Measurements from ENCODE around the gene NUFIP2.
"Not testable (repeated sequence)": the region's sequence is repeated elsewhere in the genome, so short reads cannot be mapped to it uniquely, and the experiment has no call there.

Gene NUFIP2, protein sequence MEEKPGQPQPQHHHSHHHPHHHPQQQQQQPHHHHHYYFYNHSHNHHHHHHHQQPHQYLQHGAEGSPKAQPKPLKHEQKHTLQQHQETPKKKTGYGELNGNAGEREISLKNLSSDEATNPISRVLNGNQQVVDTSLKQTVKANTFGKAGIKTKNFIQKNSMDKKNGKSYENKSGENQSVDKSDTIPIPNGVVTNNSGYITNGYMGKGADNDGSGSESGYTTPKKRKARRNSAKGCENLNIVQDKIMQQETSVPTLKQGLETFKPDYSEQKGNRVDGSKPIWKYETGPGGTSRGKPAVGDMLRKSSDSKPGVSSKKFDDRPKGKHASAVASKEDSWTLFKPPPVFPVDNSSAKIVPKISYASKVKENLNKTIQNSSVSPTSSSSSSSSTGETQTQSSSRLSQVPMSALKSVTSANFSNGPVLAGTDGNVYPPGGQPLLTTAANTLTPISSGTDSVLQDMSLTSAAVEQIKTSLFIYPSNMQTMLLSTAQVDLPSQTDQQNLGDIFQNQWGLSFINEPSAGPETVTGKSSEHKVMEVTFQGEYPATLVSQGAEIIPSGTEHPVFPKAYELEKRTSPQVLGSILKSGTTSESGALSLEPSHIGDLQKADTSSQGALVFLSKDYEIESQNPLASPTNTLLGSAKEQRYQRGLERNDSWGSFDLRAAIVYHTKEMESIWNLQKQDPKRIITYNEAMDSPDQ

DNA sequence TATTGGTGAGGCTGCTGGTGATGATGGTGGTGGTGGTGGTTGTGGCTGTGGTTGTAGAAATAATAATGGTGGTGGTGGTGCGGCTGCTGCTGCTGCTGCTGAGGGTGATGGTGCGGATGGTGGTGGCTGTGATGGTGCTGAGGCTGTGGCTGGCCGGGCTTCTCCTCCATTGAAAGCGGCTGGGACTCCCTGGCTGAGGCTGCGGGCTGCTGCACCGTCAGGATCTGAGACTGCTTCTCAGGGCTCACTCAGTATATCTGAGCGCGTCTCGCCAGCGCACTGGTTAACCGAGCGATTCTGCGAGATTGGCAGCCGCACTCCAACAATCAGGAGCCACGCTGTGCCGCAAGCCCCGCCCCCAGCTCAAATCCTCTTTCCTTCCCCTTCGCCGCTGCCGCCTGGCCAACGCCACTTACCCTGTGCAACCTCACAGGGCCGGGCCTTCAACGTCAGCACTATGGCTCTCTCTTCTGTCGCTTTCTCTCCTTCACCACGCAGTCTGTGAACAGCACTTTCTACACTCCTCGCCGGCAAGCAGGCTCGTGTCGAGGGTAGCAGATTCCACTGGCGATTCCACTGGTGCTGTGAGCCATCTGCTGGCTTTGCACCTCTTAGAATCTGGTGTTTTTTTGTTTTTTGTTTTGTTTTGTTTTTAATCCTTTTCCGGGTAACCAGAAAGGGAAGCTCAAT lies at the start of gene NUFIP2:
Gene NUFIP2, minus strand, starts transcription at position 259 of the 690 bp plus-strand sequence. Its CDS starts 89 bp downstream, at position 170.
- peak within 1 kb of the TSS; percentile 99 for H3K4me3 ChIP-seq (ENCODE audit: low read depth, low read length)
- ChIA-PET CTCF (interaction anchor here (0.6 to 1.5 kb wide), 4 partner anchors 54 to 149 kb away, joined by 4 to 6 read pairs (median 4); no protein-coding TSS in a partner anchor), POLR2A (interaction anchor here (0.6 to 1.5 kb wide), 28 partner anchors 9 to 1132 kb away, joined by 3 to 12 read pairs (median 4); partner anchors contain the start of genes MYO18A and TAOK1)
- TF ChIP-seq, protein P1, sequence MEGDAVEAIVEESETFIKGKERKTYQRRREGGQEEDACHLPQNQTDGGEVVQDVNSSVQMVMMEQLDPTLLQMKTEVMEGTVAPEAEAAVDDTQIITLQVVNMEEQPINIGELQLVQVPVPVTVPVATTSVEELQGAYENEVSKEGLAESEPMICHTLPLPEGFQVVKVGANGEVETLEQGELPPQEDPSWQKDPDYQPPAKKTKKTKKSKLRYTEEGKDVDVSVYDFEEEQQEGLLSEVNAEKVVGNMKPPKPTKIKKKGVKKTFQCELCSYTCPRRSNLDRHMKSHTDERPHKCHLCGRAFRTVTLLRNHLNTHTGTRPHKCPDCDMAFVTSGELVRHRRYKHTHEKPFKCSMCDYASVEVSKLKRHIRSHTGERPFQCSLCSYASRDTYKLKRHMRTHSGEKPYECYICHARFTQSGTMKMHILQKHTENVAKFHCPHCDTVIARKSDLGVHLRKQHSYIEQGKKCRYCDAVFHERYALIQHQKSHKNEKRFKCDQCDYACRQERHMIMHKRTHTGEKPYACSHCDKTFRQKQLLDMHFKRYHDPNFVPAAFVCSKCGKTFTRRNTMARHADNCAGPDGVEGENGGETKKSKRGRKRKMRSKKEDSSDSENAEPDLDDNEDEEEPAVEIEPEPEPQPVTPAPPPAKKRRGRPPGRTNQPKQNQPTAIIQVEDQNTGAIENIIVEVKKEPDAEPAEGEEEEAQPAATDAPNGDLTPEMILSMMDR (IDR thresholded peaks at IDR 0.05; ENCODE audit: insufficient read depth, low read length, missing control alignments), result no peak
- peak; percentile 83 for DNase-seq (ENCODE audit: low read depth, low spot score)

DNA sequence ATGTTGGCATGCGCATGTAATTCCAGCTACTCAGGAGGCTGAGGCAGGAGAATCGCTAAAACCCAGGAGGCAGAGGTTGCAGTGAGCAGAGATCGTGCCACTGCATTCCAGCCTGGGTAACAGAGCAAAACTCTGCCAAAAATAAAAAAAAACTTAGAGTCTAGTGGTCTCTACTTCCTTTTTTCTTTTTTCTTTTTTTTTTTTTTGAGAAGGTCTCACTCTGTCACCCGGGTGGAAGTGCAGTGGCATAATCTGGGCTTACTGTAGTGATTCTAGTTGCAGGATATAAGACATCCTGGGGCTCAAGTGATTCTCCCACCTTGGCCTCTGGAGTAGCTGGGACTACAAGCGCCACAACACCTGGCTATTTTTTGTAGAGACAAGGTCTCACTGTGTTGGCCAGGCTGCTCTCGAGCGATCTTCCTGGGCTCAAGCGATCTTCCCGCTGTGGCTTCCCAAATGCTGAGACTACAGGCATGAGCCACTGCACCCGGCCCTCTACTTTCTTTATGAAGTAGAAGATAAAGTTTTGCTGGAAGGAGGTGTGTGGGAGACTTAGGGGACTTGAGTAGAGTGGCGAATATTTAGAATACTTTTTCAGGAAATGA lies 48.3 kb upstream of the NUFIP2 start:
- ChIA-PET POLR2A (no interaction called here), CTCF (no interaction called here)
- DNase-seq (ENCODE audit: low read depth, low spot score), result no peak
- TF ChIP-seq, protein P1 (IDR thresholded peaks at IDR 0.05; ENCODE audit: insufficient read depth, low read length, missing control alignments), result no peak
- H3K4me3 ChIP-seq (ENCODE audit: low read depth, low read length), result no peak overlapping the region

DNA sequence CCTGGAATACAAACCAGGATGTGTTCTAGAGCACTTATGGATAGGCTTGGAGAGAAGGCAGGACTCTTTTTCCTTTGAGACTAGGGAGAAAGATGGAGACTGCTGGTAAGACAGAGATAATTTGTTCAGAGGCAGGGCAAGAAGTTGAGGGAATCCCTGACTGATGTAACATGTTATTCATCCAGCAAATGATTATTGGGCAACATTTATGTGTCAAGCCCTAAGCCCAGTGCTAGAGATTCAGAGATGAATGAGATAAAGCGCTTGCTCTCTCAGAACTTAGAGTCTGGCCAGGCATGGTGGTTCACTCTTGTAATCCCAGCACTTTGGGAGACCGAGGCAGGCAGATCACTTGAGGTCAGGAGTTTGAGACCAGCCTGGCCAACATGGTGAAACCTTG lies 47.8 kb upstream of the NUFIP2 start:
- TF ChIP-seq, protein P1 (IDR thresholded peaks at IDR 0.05; ENCODE audit: insufficient read depth, low read length, missing control alignments), result no peak
- ChIA-PET CTCF (no interaction called here), POLR2A (no interaction called here)
- no peak overlapping the region for H3K4me3 ChIP-seq (ENCODE audit: low read depth, low read length)
- no peak for DNase-seq (ENCODE audit: low read depth, low spot score)

DNA sequence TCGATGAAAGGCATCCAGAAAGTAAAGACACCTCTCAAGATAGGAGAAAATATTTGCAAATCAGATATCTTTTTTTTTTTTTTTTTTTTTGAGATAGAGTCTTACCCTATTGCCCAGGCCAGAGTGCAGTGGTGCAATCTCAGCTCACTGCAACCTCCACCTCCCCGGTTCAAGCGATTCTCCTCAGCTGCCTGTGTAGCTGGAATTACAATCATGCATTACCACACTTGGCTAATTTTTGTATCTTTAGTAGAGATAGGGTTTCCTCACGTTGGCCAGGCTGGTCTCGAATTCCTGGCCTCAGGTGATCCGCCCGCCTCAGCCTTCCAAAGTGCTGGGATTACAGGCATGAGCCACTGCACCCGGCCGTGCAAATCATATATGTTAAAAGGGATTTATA lies 45.1 kb upstream of the NUFIP2 start:
- CTCF ChIA-PET, result interaction anchor here (0.8 kb wide), 1 partner anchor 11 kb away, joined by 3 read pairs; no protein-coding TSS in a partner anchor
- not testable (repeated sequence) for DNase-seq (ENCODE audit: low read depth, low spot score); H3K4me3 ChIP-seq (ENCODE audit: low read depth, low read length)
- POLR2A ChIA-PET, result interaction anchor here (0.8 kb wide), 1 partner anchor 355 kb away, joined by 3 read pairs; no protein-coding TSS in a partner anchor

DNA sequence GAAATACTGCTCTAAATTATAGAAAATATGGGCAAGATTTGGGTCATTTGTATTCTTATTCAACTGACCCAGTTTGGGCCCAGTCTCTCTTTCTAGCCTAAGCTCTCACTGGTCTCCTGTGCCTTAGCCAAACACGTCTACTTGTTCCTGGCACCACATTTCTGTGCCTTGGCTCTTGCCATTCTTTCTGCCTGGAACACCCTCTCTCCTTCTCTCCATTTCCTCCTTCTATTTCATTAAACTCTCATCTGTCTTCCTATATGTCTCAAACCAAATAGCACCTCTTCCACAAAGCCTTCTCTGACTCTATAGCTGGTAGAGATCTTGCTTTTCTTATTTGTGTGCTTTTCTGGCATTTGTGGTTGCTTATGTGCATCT lies 37.7 kb upstream of the NUFIP2 start:
- TF ChIP-seq, protein P1 (IDR thresholded peaks at IDR 0.05; ENCODE audit: insufficient read depth, low read length, missing control alignments), result no peak
- H3K4me3 ChIP-seq (ENCODE audit: low read depth, low read length), result no peak overlapping the region
- POLR2A ChIA-PET, result no interaction called here
- DNase-seq (ENCODE audit: low read depth, low spot score), result no peak
- CTCF ChIA-PET, result interaction anchor here (1.4 to 1.6 kb wide), 2 partner anchors 12 to 38 kb away, joined by 4 to 6 read pairs; no protein-coding TSS in a partner anchor

DNA sequence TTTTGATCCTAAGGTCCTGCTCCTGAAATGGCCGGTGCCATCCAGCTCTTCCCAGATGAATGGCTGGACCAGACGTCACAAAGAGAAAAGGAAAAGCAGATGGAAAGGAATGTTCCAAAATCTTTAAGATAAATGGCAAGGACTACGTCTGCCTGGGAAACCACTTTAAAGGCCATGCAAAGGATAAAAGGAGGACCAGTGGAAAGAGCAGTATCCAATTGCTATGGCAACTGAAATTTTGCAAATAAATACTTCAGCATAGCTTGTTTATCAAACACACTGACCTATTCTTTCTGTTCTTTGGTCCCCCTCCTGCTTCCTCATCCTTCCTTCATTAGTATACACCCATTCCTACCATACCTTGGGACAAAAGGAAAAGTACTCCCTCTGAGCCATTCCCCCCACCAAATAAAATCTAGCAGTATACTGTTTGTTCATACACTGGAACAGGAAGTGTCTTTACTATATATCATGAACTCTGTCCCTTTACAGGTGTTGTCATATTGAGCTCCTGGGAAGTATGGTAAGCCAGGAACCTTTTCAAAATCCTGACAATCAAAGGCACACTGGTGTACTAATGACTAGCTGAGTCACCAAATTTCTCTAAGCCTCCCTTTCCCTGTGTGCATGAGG lies 37.2 kb upstream of the NUFIP2 start:
- POLR2A ChIA-PET, result no interaction called here
- H3K4me3 ChIP-seq (ENCODE audit: low read depth, low read length), result no peak overlapping the region
- CTCF ChIA-PET, result interaction anchor here (1.4 to 1.6 kb wide), 2 partner anchors 13 to 38 kb away, joined by 4 to 6 read pairs; no protein-coding TSS in a partner anchor
- no peak for DNase-seq (ENCODE audit: low read depth, low spot score)
- TF ChIP-seq, protein P1 (IDR thresholded peaks at IDR 0.05; ENCODE audit: insufficient read depth, low read length, missing control alignments), result no peak

All from AG04449 (cell line).